HepG2 (cell line): Measurements from ENCODE around the gene TTC28. TPM values are rescaled to one million over a fixed set of nuclear protein-coding genes. Genes with fewer than 3 reads are reported as not detected.

Experiments used
- ATAC-seq: fragments of 200-7000 bp; cut with Tn5 transposase; 3 replicates; pipeline ENCODE4 v1.9.1; 2020; ENCODE audit warnings: mild to moderate bottlenecking, moderate library complexity
- BruUV-seq: library from RNA; stranded (reverse); fragments of 400-500 nt; replicated peaks from 2 replicates; lab custom pipeline; 2021; lab: Mats Ljungman, UMichigan
- CTCF ChIA-PET: fragments of 300-600 bp; formaldehyde crosslinking; extraction: SDS; loops from one replicate; lab custom pipeline; 2021; ENCODE audit warnings: low total read pairs, inconsistent platforms, low intra/inter-chr PET ratio; lab: Yijun Ruan, JAX
- POLR2A ChIA-PET: fragments of 350-600 bp; sonication (Branson Sonifier 250); formaldehyde crosslinking; loops from one replicate; lab custom pipeline; 2020; ENCODE audit warnings: antibody characterized with exemption, inconsistent platforms; lab: Yijun Ruan, JAX
- DNase-seq: peaks from one replicate; pipeline ENCODE4 v3.0.0-alpha.2; 2015; ENCODE audit warnings: low spot score
- FAIRE-seq: peaks from 3 replicates; lab custom pipeline; 2011; peaks lifted over from hg19 to GRCh38; lab: Jason Lieb, UNC
- H2AFZ ChIP-seq: one replicate; pipeline ENCODE4 v1.6.1; 2011; ENCODE audit warnings: low read length, inconsistent platforms
- H3K27ac ChIP-seq: fragments of 300-600 bp; 3 replicates; pipeline ENCODE4 v1.8.0; 2011; ENCODE audit warnings: mixed run types, mild to moderate bottlenecking, mixed read lengths, low read length, inconsistent platforms; ENCODE audit not compliant: insufficient read depth; ENCODE audit errors: extremely low read length
- H3K27me3 ChIP-seq, 2 experiments: fragments of 200-600 bp in 1 of 2; 2 replicates in 1 of 2; 3 replicates in 1 of 2; pipeline versions ENCODE4 v1.6.0 to v1.8.0; 2011; ENCODE audit warnings: low read length in 2 of 2, mild to moderate bottlenecking in 2 of 2, moderate library complexity in 2 of 2, inconsistent platforms in 1 of 2; ENCODE audit not compliant: insufficient read depth in 2 of 2, control insufficient read depth in 1 of 2
- H3K36me3 ChIP-seq, 2 experiments: fragments of 200-600 bp in 1 of 2; replicated peaks in 1 of 2; 2 replicates in 1 of 2; 3 replicates in 1 of 2; pipeline versions ENCODE4 v1.5.1 to v1.8.0; 2011; ENCODE audit warnings: low read length in 2 of 2, inconsistent platforms in 1 of 2; ENCODE audit not compliant: insufficient read depth in 2 of 2, control insufficient read depth in 1 of 2
- H3K4me1 ChIP-seq: 2 replicates; pipeline ENCODE4 v1.5.1; 2012; ENCODE audit warnings: low read length, inconsistent platforms; ENCODE audit not compliant: insufficient read depth
- H3K4me2 ChIP-seq: 2 replicates; pipeline ENCODE4 v1.6.0; 2011; ENCODE audit warnings: low read depth, low read length, inconsistent platforms
- H3K4me3 ChIP-seq, 3 experiments: fragments of 200-600 bp in 1 of 3; sonication (generic), shearing (Covaris generic) in 1 of 3; replicated peaks in 1 of 3; 2 replicates each; pipeline ENCODE4 v1.5.1; 2011 to 2016; ENCODE audit warnings: low read length in 3 of 3, inconsistent platforms in 2 of 3, low read depth in 2 of 3, mild to moderate bottlenecking in 2 of 3, control low read depth in 1 of 3, mixed read lengths in 1 of 3; ENCODE audit not compliant: insufficient read depth in 1 of 3
- H3K79me2 ChIP-seq: one replicate; pipeline ENCODE4 v1.6.1; 2011; ENCODE audit warnings: low read length, inconsistent platforms; ENCODE audit not compliant: insufficient read depth
- H3K9ac ChIP-seq: 2 replicates; pipeline ENCODE4 v1.6.0; 2011; ENCODE audit warnings: mild to moderate bottlenecking, low read depth, low read length, inconsistent platforms; ENCODE audit not compliant: insufficient read depth
- H3K9me3 ChIP-seq: 2 replicates; pipeline ENCODE4 v1.5.1; 2012; ENCODE audit warnings: mild to moderate bottlenecking, low read length
- H4K20me1 ChIP-seq: 2 replicates; pipeline ENCODE4 v1.6.0; 2011; ENCODE audit warnings: inconsistent platforms, mild to moderate bottlenecking, low read length, moderate library complexity; ENCODE audit not compliant: insufficient read depth
- JARID2 ChIP-seq: sonication (generic); formaldehyde crosslinking; IDR thresholded peaks from 2 replicates; pipeline ENCODE4 v1.8.1; 2023; ENCODE audit warnings: missing genetic modification reagents, inconsistent platforms; ENCODE audit not compliant: insufficient replicate concordance
- MYNN ChIP-seq: sonication (generic); formaldehyde crosslinking; IDR thresholded peaks from 2 replicates; pipeline ENCODE4 v1.4.0; 2020; ENCODE audit warnings: mild to moderate bottlenecking, low read depth, missing genetic modification reagents
- REPIN1 ChIP-seq: sonication (generic); formaldehyde crosslinking; IDR thresholded peaks from 2 replicates; pipeline ENCODE4 v1.8.0; 2022; ENCODE audit warnings: missing genetic modification reagents, low read depth, mild to moderate bottlenecking, borderline replicate concordance
- SKIL ChIP-seq: sonication (generic); formaldehyde crosslinking; IDR thresholded peaks from 2 replicates; pipeline ENCODE4 v1.8.0; 2022; ENCODE audit warnings: missing genetic modification reagents, mild to moderate bottlenecking, moderate library complexity, borderline replicate concordance
- ZNF264 ChIP-seq: sonication (generic); formaldehyde crosslinking; IDR thresholded peaks from 2 replicates; pipeline ENCODE4 v1.4.0; 2020; ENCODE audit warnings: missing genetic modification reagents
- ZNF891 ChIP-seq: sonication (generic); formaldehyde crosslinking; IDR thresholded peaks from 2 replicates; pipeline ENCODE4 v1.5.0; 2020; ENCODE audit warnings: mild to moderate bottlenecking, missing genetic modification reagents
- WGBS: methylation state at CpG from one replicate; pipeline ENCODE4 v1.1.6; 2017; ENCODE audit warnings: low lambda C conversion rate; 5-methylcytosine and 5-hydroxymethylcytosine counted together
- in situ Hi-C: cut with HindIII; loops from 2 replicates; pipeline ENCODE4 v1.10.0; 2017; ENCODE audit warnings: low pct_unique_long_range_greater_than_20kb; ENCODE audit not compliant: extremely low pct_ligation_motif_present
- intact Hi-C: fragments of 100-400 bp; cut with micrococcal nuclease; formaldehyde crosslinking; loops from one replicate; pipeline ENCODE4 v1.10.0; 2022; ENCODE audit not compliant: unreplicated experiment
- polyA plus RNA-seq, 8 experiments: library from polyadenylated mRNA; depleted of rRNA in 3 of 8; stranded (reverse) in 7 of 8; unstranded in 1 of 8; fragments of >200 nt; fragmentation: Illumina TruSeq in 4 of 8; extraction: Trizol in 4 of 8; gene quantifications; 2 replicates each; pipeline versions ENCODE4 v1.2.1 to v1.2.3, GENCODE V29; 2011 to 2016; ENCODE audit warnings: low read depth in 4 of 8, missing spikeins in 1 of 8, mixed read lengths in 1 of 8; ENCODE audit not compliant: insufficient read depth in 1 of 8
- total RNA-seq, 5 experiments: library from RNA; depleted of rRNA; stranded (reverse); fragments of >200 nt; fragmentation: Illumina TruSeq; extraction: Trizol; gene quantifications; 2 replicates each; pipeline ENCODE4 v1.2.3, GENCODE V29; 2016; ENCODE audit warnings: low read depth in 1 of 5

Gene TTC28
- total and polyA plus RNA-seq, 2 of the 13 experiments (the other 11 are each of a cell fraction or from before 2014, with no cell fraction given) = 4.2 to 13.1 TPM

GRCh38 chr22:28268171-28268570 lies 411.5 kb downstream of the TTC28 start:
- FAIRE-seq = no peak
- H3K9me3 ChIP-seq = no peaks in the 10 kb centered on the region
- H3K36me3 ChIP-seq = no peaks in the 10 kb centered on the region
- H4K20me1 ChIP-seq = no peaks in the 10 kb centered on the region
- no peak overlapping the region for H3K27ac ChIP-seq
- TF ChIP-seq SKIL (CRISPR knock-in tag) = no peak
- no peak for TF ChIP-seq REPIN1
- no peak for TF ChIP-seq MYNN
- TF ChIP-seq JARID2 = no peak
- no peak overlapping the region for H3K4me2 ChIP-seq
- ChIA-PET CTCF (no interaction called here), POLR2A (no interaction called here)
- no peaks in the 10 kb centered on the region for H3K79me2 ChIP-seq
- no peaks in the 10 kb centered on the region for H3K4me1 ChIP-seq
- ATAC-seq = no peak
- no TSS peak for BruUV-seq
- H3K27me3 ChIP-seq = no peaks in the 10 kb centered on the region
- intact Hi-C loops = no loop called here
- H3K9ac ChIP-seq = no peak overlapping the region
- H2AFZ ChIP-seq = no peak overlapping the region
- in situ Hi-C loops = no loop called here
- DNase-seq = no peak
- 97% methylated on average over 3 of the region's 3 CpGs for WGBS
- H3K4me3 ChIP-seq = no peak overlapping the region

- FAIRE-seq (no peak), ATAC-seq (no peak), DNase-seq (no peak)
- no peaks in the 10 kb centered on the region for H3K36me3 ChIP-seq
- no peak overlapping the region for H3K27ac ChIP-seq
- ChIA-PET CTCF (no interaction called here), POLR2A (no interaction called here)
- no peaks in the 10 kb centered on the region for H3K9me3 ChIP-seq
- intact Hi-C loops = no loop called here
- WGBS = 100% methylated on average over 2 of the region's 2 CpGs
- H4K20me1 ChIP-seq = no peaks in the 10 kb centered on the region
- H3K9ac ChIP-seq = no peak overlapping the region
- no peaks in the 10 kb centered on the region for H3K4me1 ChIP-seq
- no peak overlapping the region for H3K4me3 ChIP-seq
- no peaks in the 10 kb centered on the region for H3K79me2 ChIP-seq
- no peaks in the 10 kb centered on the region for H3K27me3 ChIP-seq
- no peak for TF ChIP-seq ZNF891 (CRISPR knock-in tag)
- no peak for TF ChIP-seq ZNF264 (CRISPR knock-in tag)
- in situ Hi-C loops = no loop called here
- H2AFZ ChIP-seq = no peak overlapping the region
- no TSS peak for BruUV-seq
- no peak overlapping the region for H3K4me2 ChIP-seq
These were observed 419.0 kb downstream of the TTC28 start for GRCh38 chr22:28260619-28261018.
